Activated T-cell treated with anti-CD3 and anti-CD28 coated beads for 24 hours (primary cell): ENCODE data around the gene MYOD1.

Experiments
- DNase-seq: peaks from one replicate; pipeline ENCODE4 v3.0.0-alpha.2; 2020; ENCODE audit warnings: low read depth

The MYOD1 gene

DNA sequence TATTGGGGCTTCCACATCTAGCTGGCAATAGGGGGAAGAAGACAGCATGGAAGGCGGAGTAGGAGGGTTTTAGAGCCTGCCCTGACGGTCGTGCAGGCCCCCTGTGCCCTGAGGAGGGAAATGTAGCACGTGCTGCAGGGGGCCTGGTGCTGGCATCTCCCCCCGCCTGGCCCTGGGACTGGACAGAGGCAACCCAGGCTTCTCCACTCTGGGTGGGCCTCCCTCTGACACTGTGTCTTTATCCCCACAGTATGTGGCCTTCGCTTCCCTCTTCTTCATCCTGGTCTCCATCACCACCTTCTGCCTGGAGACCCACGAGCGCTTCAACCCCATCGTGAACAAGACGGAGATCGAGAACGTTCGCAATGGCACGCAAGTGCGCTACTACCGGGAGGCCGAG lies 52.0 kb downstream of the MYOD1 start:
- no peak for DNase-seq
